Measurements from ENCODE around the gene CHCHD6.
A peak's percentile ranks its signal among the peaks of the same experiment; 100 is the strongest.

CHCHD6 gene

DNA sequence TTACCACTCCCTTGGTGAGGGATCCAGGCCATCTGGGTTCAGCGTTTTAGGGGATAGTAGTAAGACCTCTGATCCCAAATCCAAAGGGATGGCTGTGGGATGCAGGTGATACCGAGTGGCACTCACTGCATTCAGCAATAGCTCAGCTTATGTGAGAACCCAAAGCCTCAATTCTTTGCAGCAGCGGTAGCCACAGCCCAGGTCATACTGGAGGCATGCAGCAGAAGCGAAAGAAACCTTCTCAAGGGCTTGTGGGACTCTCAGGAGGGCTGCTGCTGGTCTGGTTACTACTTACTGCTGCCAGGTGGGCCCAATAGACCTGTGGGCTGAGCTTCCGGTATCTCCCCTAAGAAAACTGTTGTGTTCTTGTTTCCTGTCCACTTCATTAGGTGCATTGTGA, 38.0 kb downstream of the CHCHD6 start:
- no peak for DNase-seq (ENCODE audit: extremely low read depth in 1 of 2, low read depth in 1 of 2)

DNA sequence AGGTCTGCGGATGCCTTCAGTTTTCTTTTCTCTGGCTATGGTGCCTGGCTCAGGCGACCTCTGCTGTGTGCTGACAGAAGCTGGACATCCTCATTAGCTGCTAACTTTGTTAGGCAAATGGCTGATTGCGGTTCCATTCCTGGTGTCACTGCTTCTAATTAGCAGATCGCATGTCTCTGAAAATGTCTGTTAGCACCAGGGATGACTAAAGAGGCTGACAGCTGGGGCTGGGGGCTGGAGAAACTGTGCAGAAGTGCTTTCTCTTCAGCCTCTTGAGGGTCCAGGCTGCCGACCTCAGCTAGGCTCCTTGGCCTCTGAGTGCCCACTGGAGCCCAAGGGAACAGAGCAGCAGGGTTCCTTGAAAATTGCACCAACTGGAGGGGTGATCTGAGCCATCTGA, 39.3 kb downstream of the CHCHD6 start:
- no peak for DNase-seq (ENCODE audit: extremely low read depth in 1 of 2, low read depth in 1 of 2)

DNA sequence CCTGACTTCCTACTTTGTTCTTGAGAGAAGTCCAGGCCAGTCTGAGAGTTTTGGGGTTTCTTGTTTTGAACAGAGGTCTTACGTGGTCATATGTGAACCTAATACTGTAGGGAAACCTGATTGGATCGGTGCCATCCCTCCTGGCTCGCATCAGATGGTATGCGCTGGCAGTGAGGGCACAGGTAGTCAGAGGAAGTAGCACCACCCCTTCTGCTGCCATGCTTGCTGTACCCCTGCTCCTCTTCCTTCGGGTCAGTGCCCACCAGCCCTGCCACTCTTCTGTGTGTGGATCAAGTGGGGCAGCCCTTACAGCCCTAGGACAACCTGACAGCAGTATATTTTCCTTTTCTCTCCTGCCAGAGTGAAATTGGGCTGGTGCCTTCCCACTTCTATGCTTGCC, 39.7 kb downstream of the CHCHD6 start:
- DNase-seq (ENCODE audit: extremely low read depth in 1 of 2, low read depth in 1 of 2) = no peak

DNA sequence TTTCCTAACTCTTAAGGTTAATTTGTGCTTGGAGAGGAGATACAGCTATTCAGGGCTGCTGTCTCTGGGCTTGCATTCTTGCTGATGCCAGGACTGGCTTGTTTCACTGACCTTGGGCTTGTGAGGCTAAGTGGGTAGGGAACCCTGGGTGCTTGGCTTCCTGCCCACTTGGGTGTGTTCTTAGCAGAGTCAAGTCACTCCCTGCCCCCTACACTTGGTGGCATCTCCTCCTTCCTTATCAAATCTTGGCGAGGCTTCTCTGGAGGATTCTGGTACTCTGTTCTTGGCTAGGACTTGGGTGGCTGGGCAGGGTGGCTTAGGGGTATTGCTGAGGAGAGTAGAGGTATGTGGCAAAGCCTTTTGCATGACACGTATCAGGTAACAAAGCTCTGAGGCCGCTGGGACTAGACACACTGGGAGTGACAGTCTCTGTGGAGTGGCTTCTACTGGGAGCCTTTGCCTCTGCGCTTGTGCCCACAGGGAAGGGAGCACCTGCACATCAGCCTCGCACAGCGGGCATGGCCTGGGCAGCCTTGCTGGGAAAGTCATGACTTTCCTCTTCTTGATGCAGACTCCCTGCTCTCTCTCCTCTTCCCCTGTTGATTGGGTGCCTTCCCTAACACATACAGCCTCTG, 41.8 kb downstream of the CHCHD6 start:
- no peak for DNase-seq (ENCODE audit: extremely low read depth in 1 of 2, low read depth in 1 of 2)

DNA sequence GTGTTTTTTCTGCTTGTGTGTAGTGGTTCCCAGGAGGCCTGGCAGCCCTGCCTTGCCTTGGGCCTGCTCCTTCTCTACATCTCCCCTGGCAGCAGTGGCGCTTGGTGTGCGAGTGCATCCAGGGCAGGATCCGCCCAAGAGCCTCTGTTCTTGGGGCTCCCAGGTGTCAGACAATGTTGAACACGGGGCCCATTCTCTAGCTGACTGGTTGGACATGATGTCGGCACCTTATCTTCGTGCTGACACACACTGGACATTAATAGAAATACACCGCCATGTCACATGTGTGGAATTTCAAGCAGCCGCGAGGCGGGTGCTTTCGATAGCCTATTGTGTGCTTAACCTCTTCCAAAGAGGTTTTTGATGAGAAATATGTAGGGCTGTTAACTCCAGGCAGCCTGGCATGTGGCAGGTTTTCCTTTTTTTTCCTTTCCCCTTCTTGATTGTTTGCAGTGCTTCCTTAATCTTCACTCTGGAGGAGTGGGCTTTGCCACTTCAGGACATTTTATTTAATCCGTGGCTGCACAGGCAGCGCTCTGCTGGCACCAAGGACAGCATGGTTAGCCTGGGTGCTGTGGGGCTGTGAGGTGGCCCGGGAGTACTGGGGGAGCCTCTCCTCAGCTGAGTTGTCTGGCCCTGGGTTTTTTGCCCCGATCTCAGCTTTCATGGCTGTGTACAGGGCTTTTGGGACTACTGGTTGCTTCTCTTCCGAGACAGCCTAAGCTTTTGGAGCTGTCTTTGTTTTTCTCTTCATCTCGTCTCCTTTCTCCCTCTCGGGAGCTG, 42.5 kb downstream of the CHCHD6 start:
- DNase-seq (ENCODE audit: extremely low read depth in 1 of 2, low read depth in 1 of 2) = no peak

DNA sequence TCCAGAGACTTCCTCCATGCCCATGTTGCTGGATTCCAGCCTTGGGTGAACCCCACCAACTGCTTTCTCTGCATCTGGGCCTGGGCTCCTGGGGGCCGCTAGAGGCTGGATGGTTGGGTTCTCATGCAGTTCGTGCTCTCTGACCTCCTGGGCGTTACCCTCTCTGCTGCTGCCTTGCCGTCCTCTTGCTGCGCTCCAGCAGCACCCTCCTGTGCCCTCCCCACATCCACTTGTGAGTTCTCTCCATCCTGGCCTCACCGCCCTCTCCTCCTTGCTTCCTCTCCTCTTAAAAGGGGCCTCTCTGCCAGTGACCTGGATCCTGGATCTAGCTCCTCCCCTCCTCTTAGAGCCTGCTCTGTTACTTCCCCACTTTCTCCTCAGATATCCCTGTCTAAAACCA, 43.7 kb downstream of the CHCHD6 start:
- no peak for DNase-seq (ENCODE audit: extremely low read depth in 1 of 2, low read depth in 1 of 2)

DNA sequence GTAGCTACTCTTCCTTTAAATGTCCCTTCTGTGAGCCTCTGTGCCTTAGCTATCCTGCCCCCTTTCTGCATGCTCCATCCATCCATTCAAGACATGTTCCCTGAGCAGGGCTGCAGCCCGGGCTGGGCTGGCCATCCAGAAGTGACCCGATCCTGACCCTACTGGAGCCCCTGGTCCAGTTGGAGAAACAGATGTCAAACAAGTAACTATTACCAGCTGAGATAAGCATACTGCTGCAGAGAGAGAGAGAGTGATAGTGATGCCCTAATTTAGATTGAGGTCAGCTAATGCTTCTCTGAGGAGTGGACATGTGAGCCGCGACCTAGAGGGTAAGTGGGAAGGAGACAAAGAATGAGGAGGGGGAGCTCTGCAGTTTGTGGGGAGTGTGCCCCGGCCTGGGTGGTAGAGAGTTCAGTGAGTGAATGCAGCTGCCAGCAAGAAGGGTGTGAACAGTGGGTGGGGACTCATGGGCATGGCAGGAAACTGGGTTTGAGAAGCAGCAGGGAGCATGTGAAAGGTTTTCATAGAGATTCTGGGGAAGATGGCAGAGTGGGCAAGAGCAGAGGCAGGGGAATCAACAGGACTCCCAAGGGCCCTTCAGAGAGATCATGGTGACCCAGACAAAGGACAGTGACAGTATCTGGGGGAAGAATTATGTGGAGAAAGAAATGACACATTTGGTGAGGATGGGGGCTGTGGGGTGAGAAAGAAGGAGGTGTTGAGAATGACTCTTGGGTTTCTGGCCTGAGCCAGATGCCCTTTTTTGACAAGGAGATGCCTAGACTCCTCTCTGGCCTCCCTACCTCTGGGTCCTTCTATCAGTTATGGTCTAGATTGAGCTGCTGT, 44.9 kb downstream of the CHCHD6 start:
- no peak for DNase-seq (ENCODE audit: extremely low read depth in 1 of 2, low read depth in 1 of 2)

DNA sequence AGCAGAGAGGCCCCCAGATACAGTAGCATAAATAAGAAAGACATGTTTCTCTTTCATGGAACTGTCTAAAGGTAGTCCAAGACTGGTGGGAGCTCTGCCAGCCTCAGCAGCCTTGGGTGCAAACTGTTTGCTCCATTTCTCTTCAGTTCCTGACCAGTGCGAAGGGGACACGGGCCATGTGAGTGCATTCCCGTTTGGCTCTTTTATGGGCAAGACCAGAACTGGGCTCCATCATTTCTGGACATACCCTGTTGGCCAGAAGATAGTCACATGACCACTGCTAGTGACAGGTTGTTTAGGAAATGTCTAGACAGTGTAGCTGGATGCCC, 45.5 kb downstream of the CHCHD6 start:
- no peak for DNase-seq (ENCODE audit: extremely low read depth in 1 of 2, low read depth in 1 of 2)

DNA sequence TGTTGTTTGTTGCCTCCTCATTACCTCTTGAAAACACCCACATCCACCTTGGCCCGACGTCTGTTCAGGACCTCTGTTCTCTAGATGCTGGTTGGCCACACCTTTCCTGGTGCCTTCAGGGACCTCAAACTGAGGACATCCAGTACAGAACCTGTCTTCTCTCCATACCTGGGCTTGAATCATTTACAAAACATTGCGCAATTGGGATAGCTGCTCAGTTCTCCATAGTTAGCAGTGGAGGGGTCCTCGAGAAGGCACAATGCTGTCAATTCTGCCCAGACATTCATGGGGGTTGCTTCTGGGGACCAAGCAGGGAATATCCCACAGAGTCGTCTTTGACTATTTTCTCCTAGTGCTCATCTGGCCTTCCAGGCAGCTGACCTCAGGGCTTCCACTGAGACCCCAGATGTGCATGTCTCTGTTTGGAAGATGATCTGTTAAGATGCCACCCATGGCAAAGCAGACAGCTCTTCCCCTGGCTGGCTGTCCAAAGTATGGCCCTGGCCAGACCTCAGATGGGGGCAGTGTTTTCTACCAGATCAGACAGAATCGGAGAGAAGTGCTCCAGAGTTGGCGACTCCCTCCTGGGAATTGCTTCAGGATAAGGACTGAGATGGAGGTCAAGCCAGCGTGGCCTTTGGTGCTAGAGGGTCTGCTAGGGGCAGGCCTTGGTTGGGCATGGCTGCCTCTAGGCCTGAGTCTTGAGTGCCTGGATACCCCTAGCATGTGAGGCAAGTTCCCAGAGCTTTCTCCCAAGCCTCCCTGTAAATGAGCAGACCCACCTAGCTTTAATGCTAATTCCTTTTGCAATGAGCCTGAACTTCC, 46.1 kb downstream of the CHCHD6 start:
- no peak for DNase-seq (ENCODE audit: extremely low read depth in 1 of 2, low read depth in 1 of 2)

DNA sequence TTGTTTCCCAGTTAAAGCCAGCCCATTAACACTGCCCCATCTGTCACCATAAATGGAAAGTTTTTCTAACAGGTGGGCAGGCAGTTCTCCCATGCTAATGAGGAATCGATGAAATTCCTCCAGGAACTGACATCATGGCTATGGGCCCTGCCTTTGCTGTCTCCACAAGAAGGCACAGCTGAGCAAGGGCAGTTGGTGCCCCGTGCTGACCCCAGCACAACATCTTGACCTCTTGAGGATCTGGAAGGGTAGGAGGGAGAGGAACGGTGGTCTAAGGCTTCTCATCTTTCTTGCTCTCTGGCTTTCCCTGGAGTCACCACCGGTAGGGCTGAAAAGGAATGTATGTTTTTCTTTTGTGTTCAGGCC, 46.7 kb downstream of the CHCHD6 start:
- DNase-seq (ENCODE audit: extremely low read depth in 1 of 2, low read depth in 1 of 2) = no peak

DNA sequence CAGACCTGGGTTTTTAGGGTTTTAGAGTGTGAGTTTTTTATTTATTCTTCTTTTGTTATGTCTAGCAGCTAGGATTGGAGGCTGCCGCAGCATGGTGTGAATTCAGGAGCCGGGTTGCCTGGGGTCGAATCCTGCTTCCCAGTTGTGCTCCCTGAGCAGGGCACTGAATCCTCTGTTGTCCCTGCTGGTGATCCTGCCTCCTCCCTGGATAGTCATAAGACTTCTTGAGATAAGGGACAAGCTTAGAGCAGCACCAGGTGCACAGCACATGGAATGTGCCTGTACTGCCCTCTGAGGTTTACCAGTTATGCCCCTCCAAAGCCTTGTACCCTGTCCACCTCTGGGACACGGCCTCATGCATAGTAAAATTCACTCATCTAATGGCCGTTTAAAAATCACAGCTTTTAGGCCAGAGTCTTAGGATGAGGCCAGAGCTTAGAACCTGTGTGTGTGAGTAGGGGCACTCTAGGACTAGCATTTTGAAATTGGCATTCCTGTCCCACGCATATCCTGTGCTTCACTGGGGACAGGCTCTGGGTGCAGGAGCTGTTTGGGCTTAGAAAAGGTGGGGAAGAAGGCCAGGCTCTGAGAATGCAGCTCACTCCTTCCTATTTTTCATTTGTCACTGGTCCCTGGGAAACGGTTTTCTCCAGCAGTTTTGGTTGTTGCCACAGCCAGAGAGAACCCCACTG, 47.7 kb downstream of the CHCHD6 start:
- DNase-seq (ENCODE audit: extremely low read depth in 1 of 2, low read depth in 1 of 2) = no peak

DNA sequence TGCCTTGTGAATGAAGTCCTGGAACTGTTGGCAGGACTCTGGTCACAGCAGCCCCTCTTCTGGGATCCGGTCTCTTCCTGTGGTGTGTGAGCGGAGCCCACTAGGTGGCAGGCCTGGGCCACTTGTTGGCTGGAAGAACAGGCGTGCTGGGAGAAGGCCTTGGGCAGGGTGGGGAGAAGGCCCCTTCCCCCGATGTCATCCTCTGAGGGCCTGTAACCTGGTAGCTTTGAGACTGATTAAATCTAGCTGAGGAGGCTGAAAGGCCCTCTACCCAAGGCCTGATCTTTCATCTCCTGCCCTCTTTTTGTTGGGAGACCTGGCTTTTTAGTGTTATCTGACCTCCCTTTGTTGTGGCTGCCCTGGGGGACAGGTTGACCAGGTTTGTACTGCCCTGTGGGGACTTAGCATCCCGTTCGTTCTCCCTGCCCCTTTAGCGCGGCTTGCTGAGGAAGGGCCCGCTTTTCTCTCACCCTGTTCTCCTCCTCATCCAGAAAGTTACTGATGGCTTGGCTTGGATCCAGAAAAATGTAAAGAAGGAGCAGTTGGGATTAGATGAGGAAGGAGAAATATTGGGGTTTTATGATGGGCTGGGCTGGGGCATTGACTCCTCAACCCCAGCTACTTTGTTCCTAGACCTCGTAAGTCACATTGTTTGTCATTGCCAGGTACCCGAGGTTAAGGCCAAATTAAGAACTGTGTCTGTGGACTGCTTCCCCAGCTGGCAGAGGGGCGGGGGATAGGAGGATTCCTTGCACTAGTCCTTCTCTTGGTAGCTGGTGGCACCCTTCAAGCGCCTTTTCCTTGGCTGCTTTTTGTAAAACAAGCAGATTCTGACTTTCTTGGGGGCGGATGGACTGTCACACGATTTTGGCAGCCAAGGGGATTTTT, 48.5 kb downstream of the CHCHD6 start:
- DNase-seq (ENCODE audit: extremely low read depth in 1 of 2, low read depth in 1 of 2) = peak; percentile 4 to 28

DNA sequence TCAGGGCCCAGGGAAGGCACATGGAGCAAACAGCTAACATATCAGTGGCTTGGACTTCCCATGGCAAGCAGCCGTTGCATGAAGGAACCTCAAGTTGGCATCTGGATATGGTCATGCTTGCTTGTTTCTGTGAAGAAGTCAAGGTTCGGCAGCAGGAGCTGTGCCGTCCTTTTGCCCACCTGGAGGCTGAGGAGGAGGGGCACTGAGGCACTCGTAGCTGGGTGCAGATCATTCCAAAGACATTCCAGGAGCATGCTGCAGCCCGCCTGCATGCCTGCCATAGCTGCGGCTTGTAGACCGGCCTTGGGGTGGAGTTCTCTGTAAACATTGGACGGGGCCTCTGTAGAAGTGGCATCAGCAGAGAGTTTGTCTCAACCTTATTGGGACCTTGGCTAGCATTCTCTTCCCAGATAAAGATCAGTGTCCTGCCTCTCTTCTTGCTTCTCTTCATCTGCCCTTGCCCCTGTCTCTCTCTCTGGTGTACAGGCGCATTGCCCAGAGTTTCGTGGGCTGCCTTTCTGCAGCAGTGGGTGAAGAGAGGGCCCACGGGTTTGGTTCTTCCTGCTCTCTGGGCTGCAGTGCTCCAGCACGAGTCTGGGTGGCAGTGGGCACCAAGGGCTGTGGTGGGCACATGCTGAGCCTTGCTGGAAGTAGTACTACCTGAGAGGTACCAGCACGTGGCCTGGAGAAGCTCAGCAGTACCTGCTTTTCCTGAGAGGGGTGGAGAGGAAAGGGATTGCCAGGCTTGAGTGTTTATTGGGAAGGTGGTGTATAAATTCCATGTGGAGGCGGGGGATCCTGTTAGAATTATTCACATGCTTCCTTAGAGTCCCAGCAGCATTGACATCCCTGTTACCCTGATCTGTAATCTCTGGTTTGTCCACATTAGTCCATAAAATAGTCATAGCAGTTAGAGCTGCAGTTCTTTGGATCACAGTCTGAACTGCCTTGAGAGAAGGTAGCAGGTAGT, 49.4 kb downstream of the CHCHD6 start:
- no peak for DNase-seq (ENCODE audit: extremely low read depth in 1 of 2, low read depth in 1 of 2)

DNA sequence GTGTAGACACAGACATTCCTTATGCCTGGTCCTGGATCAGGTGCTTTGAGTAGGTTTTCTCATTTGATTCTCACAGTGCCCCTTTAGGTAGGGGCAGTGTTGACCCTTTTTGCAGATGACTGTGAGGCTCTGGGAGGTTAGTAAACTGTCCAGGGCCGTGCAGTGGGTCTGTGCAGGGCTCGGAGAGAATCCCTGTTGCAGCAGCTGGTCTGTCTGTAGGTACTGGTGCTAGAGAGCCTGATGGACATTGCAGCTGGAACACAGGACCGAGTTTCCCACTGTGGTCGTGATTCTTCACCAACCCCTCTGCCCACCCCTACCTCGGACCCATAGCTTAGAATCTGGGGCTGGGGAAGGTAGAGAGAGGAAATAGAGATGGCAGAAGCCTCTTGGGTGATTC, 51.8 kb downstream of the CHCHD6 start:
- DNase-seq (ENCODE audit: extremely low read depth in 1 of 2, low read depth in 1 of 2) = no peak

DNA sequence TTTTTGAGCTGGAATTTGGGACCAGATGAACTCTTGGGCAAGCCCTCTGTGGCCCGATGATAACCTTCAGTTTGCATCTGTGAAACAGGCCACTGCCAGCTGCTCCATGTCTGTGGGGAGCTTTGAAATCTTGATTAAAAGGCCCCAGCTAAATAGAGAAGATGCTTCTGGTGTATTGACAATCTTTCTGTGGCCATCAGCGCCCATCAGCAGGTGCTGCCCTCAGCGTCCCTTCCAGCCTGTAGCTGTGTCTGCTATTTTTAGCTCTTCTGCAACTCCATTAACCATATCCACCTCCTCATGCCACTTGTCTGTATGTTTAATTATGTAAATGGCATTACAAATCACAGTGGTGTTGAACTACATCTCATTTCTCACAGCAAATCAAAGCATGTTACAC, 54.0 kb downstream of the CHCHD6 start:
- no peak for DNase-seq (ENCODE audit: extremely low read depth in 1 of 2, low read depth in 1 of 2)

DNA sequence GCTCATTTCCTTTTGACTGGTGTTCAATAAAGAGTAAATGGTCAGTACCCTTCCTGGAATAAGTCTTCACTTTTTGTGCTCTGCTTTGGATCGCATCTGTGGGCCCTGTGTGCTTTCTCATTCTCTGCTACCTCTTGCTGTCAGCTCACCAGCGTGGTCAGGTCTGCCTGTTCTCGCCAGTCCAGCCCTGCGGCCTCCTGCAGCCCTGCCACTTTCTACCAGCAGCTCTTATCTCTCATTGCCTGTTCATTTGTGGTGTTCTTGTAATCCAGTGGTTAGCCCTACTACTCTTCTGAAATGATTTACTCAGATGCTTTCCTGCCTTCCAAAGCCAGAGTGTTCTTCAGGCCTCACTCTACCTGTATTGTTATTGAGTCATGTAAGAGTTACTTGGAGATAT, 54.8 kb downstream of the CHCHD6 start:
- DNase-seq (ENCODE audit: extremely low read depth in 1 of 2, low read depth in 1 of 2) = no peak

DNA sequence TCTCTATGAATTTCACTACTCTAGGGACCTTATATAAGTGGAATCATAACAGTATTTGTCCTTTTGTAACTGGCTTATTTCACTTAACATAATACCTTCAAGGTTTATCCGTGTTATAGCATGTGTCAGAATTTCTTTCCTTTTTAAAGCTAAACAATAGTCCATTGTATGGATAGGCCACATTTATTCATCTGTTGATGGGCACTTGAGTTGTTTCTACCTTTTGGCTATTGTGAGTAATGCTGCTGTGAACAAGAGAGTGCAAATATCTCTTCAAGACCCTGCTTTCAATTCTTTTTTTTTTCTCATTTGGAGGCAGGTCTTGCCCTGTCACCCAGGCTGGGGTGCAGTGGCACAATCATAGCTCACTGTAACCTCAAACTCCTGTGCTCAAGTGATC, 56.5 kb downstream of the CHCHD6 start:
- DNase-seq (ENCODE audit: extremely low read depth in 1 of 2, low read depth in 1 of 2) = no peak

DNA sequence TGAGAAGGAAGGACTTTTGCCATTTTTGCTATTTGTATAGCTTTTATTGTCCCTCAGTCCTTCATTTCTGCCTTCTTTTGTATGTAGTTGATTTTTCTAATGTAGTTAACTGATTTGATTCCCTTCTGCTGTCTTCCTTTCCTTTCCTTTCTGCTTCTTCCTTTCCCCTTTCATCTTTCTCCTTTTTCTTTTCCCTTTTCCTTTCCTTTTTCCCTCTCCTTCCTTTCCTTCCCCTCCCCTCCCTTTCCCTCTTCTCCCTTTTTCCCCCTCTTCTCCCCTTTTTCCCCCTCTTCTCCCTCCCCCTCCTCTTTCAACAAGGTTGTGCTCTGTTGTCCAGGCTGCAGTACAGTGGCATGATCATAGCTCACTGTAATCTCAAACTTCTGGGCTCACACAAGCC, 59.0 kb downstream of the CHCHD6 start:
- no peak for DNase-seq (ENCODE audit: extremely low read depth in 1 of 2, low read depth in 1 of 2)

Measured in stimulated activated CD8-positive, alpha-beta memory T cell treated with anti-CD3 and anti-CD28 coated beads, Interleukin-7, amount 100 ng/mL, for 48 hours (primary cell).